Measurements from ENCODE around the gene ID2.

Gene ID2, protein sequence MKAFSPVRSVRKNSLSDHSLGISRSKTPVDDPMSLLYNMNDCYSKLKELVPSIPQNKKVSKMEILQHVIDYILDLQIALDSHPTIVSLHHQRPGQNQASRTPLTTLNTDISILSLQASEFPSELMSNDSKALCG

DNA sequence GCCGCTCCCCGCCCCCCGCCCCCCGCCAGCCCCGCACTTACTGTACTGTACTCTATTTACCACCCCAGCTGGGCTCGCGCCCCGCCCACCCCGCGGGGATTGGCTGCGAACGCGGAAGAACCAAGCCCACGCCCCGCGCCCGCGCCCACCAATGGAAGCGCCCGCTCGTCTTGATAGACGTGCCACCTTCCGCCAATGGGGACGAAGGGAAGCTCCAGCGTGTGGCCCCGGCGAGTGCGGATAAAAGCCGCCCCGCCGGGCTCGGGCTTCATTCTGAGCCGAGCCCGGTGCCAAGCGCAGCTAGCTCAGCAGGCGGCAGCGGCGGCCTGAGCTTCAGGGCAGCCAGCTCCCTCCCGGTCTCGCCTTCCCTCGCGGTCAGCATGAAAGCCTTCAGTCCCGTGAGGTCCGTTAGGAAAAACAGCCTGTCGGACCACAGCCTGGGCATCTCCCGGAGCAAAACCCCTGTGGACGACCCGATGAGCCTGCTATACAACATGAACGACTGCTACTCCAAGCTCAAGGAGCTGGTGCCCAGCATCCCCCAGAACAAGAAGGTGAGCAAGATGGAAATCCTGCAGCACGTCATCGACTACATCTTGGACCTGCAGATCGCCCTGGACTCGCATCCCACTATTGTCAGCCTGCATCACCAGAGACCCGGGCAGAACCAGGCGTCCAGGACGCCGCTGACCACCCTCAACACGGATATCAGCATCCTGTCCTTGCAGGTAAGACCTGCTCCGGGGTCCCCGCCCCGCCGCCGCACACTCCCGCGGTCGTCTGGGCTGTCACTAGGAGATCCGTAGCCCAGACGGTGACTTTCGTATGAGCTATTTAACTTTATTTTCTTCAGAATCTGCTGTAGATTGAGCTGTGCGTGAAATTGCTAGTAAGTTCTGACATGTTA lies at the start of gene ID2:
Gene ID2 (plus strand): TSS at position 271 of the 907 bp plus-strand sequence. CDS start 110 bp downstream, at position 381.
- DNase-seq, result peak; percentile 100

- no peak for DNase-seq
Observed at GRCh38 chr2:8632755-8633154, 49.1 kb upstream of the ID2 start.

GRCh38 chr2:8633186-8633734 lies 48.6 kb upstream of the ID2 start:
- no peak for DNase-seq

DNA sequence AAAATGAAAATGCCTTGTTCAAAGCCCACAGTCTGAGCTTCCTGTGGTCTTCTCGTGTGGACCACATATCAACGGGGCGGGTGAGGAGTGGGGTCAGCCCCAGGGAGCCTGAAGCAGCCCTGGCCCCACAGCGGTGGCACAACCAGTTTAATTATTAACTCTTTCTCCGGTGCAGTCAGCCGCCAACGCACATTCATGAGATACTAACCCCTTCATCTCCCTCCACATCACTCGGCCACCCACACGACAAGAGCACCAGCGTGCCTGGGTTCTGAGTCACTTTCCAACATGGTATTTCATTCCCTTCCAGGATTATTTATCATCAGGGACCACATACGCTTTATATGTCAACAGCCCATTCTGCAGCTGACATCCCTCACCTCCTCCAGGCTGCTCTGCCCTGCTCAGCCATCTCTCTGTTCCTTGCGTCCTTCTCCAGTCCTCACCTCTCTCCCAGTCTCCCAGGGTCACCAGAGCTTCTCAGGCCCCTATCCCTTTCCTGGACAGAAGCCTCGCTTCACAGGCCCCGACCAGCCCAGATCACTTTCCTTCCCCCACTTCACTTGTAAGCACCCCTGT lies 48.0 kb upstream of the ID2 start:
- DNase-seq, result no peak

- no peak for DNase-seq
Observed at GRCh38 chr2:8634466-8635172, 47.2 kb upstream of the ID2 start.

- no peak for DNase-seq
Observed at GRCh38 chr2:8636041-8636491, 45.8 kb upstream of the ID2 start.

- no peak for DNase-seq
Observed at GRCh38 chr2:8636721-8637636, 44.9 kb upstream of the ID2 start.

GRCh38 chr2:8638327-8638726 lies 43.5 kb upstream of the ID2 start:
- no peak for DNase-seq

DNA sequence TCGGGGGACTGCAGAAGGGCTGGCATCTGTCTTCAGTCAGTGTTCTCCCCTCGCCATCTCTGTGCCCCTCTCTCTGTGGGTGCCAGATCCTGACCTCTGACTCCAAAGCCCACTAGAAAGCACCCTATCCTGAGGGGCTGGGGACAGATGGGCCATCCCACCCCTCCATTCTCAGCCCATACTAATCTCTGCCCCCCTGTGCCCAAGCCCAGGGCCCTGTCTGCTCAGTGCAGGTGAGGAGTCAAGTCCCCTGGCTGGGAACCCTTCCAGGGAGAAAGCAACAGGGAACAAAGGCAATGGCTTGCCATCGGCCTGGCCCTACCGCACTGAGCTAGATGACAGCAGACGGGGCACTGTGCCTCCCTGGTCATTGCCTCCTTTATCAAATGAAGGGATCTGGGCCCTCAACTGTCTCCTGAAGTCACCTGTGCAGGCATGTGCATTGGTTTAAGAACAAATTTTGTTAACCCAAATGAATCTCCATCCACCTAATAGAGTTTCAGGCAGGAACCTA lies 42.7 kb upstream of the ID2 start:
- no peak for DNase-seq

DNA sequence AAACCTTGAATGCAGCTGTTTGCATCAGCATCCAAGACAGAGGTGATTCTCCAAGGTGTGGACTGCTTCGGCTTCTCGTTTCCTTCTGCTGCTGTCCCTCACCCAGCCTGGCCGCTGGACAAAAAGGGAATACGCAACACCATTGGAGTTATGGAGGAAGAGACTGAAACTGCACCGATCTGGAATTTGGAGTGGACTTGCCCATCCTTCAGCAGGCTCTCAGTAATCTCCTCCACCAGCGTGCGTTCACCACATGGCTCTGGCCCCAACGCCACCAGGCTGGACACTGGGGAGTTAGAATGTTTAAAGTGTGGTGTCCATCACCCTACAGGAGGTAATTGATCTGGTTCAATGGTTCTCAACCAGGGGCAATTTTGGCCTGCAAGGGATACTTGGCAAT lies 41.4 kb upstream of the ID2 start:
- no peak for DNase-seq

GRCh38 chr2:8641301-8641965 lies 40.4 kb upstream of the ID2 start:
- DNase-seq, result no peak

DNA sequence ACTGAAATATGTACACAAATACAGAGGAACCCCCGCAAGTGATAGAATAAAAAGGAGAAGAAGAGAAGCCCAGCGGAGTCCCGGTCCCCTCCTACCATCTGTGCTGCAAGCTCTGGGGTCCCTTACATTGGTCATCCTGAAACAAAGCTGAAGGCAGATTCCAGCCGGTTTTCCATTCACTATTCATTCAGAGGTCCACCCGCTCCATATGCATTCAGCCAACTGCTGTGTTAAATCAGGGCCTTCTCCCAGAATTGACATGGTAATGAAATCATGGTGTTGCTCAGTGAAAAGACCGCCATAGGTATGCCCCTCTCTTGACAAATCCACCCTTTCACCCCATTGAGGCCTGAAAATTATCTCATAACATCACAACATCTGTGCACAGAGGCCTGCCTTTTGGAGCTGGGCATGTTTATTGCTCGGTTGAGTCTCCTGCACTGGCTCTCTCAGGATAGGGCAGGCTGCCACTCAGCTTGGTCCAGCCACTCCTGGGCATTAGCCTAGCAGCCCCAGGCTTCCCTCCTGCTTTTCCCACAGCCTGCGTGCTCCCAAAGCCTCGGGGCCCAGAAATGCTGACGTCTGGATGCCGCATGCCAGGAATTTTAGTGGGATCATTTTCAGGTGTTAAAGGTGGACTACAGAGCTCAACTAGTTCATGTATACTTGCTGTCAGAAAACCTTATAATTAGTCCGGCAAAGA lies 39.3 kb upstream of the ID2 start:
- DNase-seq, result no peak

DNA sequence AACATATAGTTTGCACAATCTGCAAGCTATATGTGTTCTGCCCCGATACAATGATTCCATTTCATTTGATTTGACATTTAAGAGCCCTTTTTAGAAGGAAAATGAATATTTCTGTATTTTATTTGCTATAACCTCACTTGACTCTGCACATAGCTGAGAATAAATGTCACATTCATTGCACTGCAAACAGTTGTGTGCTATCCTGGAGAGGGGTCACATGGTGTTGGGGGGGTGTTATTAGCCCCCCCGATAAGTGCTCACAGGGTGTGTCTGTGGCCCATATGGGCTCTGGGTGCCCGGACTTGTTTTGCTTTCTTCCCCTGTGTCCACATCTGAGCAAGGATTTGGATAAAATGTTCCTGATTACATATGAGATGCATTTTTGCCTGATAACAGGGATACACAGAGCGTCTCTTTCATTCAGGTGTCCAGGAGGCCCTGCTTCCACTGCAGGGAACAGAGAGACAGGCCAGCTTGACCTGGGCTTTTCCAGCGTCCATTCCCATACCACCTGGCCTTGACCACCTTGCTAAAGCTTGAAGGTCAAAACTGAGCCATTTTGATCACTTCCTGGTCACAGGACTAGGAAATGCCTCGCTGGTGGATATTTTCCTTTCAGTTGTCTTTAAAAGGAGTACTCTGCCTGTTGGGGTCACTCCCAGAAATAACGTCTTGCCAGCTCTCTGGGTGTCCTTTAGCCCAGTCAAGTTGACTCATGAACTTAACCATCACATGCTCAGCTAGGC lies 38.4 kb upstream of the ID2 start:
- no peak for DNase-seq

GRCh38 chr2:8643996-8644356 lies 37.9 kb upstream of the ID2 start:
- DNase-seq, result no peak

GRCh38 chr2:8644605-8645175 lies 37.2 kb upstream of the ID2 start:
- DNase-seq, result no peak

GRCh38 chr2:8645176-8645831 lies 36.6 kb upstream of the ID2 start:
- DNase-seq, result no peak

DNA sequence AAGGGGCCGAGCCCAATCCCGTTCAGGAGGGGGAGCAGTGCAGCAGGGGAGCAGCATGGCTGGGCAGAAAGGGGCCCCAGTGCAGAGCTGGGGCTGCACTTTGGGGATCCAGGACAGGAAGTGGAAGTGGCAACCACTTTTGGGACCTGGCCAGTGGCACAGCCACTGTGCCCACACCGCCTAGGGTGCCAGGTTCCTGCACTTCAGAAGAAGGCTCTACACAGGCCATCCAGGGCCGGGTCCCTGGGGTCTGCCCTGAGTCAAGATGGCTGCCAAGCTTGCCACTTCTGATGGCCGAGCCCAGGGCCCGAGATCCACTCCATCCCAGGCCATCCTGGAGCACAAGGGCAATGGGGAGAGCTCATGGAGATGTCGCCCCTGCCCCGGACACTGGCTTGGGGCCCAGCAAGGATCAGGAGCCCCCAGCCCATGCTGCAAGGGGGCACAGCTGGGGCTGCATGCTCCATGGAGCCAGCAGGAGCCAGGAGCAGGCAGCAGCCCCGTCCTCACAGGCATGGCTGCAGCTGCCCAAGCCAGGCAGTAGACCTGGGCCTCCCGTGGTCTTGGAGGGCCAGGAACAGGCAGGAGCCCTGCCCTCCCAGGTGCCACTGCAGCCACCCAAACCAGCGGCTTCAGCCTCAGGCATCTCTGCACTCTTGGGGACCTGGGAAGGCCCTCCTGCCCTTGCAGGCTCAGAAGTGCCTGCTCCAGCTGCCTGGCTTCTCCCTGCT lies 35.0 kb upstream of the ID2 start:
- DNase-seq, result no peak

GRCh38 chr2:8647462-8647857 lies 34.4 kb upstream of the ID2 start:
- DNase-seq, result no peak
